NCI-H187 treated with DMSO at 0.1 percent for 48 hours (cell line): ENCODE data around the gene PLEKHG3.
"Not testable (repeated sequence)": the region's sequence is repeated elsewhere in the genome, so short reads cannot be mapped to it uniquely, and the experiment has no call there.

Source experiments
- DNase-seq: peaks from one replicate; lab custom pipeline; 2025; lab: John Stamatoyannopoulos, UW

Gene PLEKHG3

GRCh38 chr14:64688031-64688430 is 16.2 kb upstream of the PLEKHG3 start:
- DNase-seq, result no peak

- no peak for DNase-seq
These were observed 15.4 kb upstream of the PLEKHG3 start for GRCh38 chr14:64688811-64689281.

- no peak for DNase-seq
These were observed 14.9 kb upstream of the PLEKHG3 start for GRCh38 chr14:64689289-64689688.

DNA sequence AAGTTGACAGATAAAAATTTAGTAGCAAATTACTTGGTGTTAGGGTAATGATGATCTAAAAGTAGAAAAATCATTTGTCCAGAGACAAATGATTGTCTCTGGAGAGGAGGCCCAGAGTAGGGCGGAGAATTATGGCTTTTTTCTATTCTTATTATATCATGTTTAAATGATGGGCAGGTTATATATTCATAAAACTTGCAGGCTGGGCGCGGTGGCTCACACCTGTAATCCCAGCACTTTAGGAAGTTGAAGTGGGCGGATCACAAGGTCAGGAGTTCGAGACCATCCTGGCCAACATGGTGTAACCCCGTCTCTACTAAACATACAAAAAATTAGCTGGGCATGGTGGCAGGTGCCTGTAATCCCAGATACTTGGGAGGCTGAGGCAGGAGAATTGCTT is 13.6 kb upstream of the PLEKHG3 start:
- not testable (repeated sequence) for DNase-seq

GRCh38 chr14:64691376-64691775 is 12.8 kb upstream of the PLEKHG3 start:
- DNase-seq, result no peak

DNA sequence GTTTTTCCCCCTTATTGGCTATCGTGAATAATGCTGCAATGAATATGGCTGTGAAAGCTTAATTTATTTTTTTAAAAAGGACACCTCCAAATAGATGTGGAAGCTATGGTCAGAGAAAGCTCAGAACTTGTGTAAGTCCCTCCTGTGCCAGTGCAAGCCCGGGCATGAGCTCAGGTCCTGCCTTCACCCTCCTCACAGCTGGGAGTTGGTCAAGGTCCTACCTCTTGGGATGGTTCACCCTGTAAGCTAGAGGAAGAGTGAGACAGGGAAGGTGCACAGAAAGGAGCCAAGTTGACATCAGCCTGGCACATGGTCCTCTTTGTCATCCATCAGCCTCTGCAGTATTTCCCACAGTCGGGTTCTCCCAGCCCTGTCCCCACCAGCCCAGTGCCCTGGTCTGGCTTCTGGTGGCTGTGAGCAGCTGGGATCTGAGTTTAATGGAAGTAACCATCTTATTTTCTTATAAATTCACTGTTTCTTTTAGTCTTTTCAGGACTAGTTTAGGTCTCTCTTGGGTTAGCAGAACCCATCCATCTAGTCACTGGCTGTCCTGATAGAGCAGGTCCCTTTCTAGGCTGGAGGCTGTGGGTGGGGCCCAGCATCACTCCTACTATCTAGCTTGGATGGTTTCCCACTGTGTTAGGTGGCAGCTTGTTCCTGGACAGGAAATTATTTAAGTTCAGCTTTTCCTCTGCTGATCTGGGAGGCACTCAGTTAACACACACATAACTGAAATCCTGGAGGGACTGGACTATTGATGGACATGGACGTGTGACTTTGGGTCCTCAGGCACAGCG is 11.8 kb upstream of the PLEKHG3 start:
- no peak for DNase-seq

- no peak for DNase-seq
These were observed 11.0 kb upstream of the PLEKHG3 start for GRCh38 chr14:64692986-64693809.

DNA sequence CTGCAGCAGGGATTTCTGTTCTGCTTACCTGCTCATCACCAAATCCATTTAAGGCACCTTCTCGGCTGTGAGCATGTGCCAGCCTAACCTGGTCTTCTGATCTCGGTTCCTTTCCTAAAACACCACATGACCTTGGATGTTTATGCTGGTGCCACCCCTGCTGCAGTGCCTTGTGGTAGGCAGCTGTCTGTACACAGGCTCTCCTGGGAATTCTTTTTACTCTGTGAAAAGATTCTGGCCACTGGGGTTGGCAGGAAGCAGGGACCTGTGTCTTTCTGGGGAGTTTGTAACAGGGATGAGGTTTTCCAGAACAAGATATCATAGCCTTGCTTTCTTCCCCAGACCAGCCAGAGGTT is 10.4 kb upstream of the PLEKHG3 start:
- no peak for DNase-seq

DNA sequence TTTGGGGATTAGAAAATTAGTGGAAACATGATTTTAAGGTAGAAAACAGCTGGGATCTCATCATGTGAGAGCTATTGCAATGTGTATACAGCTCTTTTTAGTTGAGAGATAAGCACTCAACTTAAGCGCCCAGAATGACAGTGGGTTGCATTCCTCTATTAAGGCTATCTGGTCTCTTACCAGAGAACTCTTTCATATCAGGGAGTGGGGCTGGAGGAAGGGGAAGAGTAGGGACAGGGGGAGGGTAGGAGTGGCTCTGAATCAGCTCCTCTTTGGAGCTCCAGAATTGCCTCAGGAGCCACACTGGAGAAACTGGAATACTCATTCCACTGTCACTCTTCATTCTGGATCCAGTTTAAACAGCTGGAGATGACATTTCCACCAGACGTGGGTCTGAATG is 9.2 kb upstream of the PLEKHG3 start:
- no peak for DNase-seq

DNA sequence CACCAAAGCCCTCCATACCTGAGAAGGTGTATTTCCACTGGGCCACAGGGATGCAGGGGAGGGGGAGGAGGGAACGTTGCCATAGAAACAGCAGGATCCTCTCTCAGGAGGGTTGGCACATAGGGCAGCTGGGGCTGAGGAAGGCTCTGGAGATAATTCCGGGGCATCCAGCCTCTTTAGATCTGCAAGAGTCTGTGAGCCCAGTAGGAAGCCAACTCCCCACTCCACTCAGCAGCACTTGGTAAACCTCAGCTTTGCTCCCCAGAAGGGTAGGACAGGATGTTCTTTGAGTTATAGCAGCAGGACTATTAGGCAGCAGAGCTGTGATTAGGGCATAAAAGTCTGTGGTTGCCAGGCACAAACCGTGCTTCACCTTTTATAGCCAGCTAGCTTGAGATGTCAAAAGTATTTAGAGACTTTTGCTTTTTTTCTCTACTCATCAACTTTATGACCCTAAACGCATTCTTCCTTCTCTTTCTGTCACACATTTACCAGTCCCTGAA is 7.8 kb upstream of the PLEKHG3 start:
- DNase-seq, result no peak

DNA sequence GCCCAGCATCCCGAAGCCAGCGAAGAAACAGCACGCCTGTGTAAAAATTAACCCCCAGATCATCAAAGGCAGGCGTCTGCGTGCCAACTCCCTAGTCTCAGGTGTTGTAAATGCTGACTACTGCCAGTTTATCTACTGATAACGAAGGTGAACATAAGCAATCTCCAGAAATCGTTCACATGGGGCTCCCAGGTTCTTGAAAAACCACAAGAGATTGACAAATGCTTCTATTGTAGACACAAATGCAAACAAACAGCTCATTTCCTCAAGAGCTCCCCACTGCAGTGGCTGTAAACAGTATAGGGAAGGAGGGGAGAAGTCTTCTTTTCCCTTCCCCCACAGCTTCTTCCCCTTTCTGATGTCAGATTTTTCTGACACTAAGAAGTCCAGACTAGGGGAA is 5.3 kb upstream of the PLEKHG3 start:
- peak; percentile 45 for DNase-seq

GRCh38 chr14:64700290-64700689 is 3.9 kb upstream of the PLEKHG3 start:
- no peak for DNase-seq

DNA sequence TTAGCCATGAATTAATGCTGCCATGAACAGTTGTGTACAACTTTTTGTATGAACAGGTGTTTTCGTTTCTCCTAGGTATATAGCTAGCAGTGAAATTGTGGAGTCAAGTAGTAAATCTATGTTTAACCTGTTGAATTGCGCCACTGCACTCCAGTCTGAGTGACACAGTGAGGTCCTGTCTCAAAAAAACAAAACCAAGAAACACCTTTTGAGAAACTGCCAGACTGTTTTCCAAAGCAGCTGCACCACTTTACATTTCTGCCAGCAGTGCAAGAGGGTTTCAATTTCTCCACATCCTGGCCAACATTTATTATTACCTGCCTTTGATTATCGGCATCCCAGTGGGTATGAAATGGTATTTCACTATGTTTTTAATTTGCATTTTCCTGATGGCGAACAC is 3.3 kb upstream of the PLEKHG3 start:
- DNase-seq, result no peak

- no peak for DNase-seq
These were observed 2.6 kb upstream of the PLEKHG3 start for GRCh38 chr14:64701660-64702059.

DNA sequence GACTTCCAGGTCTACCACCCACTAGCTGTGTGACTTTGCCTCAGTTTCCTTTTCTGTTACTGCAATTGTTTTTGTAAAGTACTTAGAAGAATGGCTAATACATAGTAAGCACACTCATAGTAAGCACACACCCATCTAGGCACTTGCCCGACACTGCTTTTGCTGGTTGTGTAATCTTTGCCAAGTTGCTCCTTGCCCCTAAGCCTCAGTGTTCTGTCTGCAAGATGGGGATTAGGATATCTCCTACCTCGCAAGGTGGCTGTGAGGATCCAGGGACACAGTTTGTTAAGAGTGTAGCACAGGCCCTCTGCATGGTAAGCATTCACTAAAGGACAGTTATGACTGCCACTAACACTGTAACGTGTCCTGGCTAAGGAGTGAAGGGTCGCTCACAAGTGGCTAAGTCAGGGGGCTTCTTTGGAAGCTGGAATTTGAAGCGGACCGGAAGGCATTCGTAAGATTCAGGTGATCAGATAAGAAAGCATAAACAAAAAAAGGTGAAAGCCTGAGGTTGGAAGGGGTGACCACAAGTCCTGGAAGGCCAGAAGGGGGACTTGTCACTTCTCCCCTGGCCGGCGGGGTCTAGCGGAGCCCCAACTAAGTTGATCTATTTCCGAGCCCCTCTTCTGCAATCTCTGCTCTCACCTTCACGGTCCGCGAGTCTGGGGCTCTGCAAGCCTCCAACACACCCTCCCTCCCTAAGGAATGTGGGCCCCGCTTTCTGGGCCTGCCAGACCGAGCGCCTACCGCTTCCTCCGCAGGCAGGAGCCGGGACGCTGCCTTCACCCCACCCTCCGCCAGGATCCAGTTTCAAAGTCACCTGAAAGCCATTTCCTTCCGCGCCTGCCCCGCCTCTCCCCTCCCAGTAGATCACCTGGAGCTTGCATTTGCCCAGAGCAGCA is 1.5 kb upstream of the PLEKHG3 start:
- DNase-seq, result no peak

GRCh38 chr14:64703395-64704142 is 655 bp upstream of the PLEKHG3 start:
- DNase-seq, result no peak

DNA sequence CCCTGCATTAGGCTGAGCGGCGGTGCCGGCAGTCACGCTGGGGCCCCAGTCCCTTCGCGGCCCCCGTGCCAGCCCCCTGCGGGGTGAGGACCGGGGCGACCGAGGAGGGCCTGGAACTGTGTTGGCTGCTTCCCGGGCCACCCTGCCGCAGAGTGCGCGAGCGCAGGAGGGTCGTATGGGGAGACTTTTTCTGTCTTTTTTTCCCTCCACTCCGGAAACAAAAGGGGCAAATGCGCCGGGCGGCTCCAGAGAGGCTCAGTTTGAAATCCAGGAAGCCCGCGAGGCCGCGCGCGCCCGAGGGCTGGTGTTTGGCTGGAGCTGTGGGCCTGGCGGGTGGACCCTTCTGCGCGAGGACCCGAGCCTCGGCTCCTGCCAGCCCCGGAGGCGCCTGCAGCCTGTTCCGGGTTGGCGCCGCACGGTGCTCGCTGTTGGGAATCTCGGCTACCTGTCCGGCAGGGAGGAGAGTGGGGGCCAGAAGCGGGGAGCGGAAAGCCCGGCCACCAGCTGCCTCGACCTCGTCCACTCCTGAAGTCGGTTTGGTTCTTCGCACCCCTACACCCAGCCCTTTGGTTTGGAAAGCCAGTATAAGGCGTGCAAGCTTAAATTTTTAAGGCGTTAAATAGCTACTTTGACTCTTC is 638 bp downstream of the PLEKHG3 start:
- DNase-seq, result no peak

DNA sequence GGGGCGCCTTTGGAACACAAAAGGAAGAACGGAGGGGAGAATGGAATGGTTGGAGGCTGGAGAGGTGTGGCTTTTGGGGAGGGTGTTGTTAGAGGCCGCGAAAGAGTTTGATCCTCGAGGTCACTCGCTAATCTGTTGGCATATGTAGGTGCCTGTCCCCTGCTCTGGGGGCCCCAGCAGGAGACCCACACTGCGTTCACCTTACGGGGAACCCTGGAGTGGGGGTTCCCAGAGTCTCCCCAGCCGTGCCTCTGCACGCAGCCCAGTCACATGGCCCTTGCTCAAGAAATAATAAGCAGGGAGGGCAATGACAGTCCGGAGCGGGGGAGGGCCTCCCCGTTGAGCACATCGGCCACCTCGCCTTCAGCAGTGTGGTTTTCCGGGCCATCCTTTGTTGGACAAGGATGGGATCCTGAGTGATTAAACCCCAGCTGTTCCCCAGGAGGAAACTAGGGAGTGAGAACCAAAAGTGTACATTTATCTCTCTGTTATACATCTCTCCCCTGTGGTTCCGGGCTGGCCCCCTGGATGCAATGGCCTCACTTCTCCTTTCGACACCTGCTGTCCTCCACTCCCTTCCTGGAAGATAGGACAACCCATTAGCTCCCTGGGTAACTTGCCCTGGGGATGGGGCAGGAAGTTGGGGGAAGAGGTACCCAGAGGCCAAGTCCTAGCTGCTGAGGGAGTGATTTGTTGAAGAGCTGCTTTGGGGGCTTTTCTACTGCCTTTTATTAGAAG is 1.3 kb downstream of the PLEKHG3 start:
- no peak for DNase-seq

- DNase-seq, result no peak
These were observed 1.9 kb downstream of the PLEKHG3 start for GRCh38 chr14:64706119-64706592.

GRCh38 chr14:64706593-64707193 is 2.5 kb downstream of the PLEKHG3 start:
- no peak for DNase-seq
